Stimulated activated CD4-positive, alpha-beta T cell treated with anti-CD3 and anti-CD28 coated beads, TNF-alpha, amount 100 ng/mL, for 4 hours (primary cell): Measurements from ENCODE around the gene FRMD3.
"Not testable (repeated sequence)": the region's sequence is repeated elsewhere in the genome, so short reads cannot be mapped to it uniquely, and the experiment has no call there.

Source experiments
- DNase-seq, 3 experiments: peaks; one replicate each; pipeline ENCODE4 v3.0.0-alpha.2; 2020; ENCODE audit warnings: low read depth in 3 of 3

The FRMD3 gene

GRCh38 chr9:83392228-83392627, 146.0 kb downstream of the FRMD3 start:
- DNase-seq, result no peak

- no peak for DNase-seq
These were observed 149.9 kb downstream of the FRMD3 start for GRCh38 chr9:83388346-83388745.

- no peak for DNase-seq
These were observed 150.6 kb downstream of the FRMD3 start for GRCh38 chr9:83387401-83388185.

- DNase-seq, result no peak
These were observed 152.9 kb downstream of the FRMD3 start for GRCh38 chr9:83385317-83385716.

GRCh38 chr9:83384214-83384613, 154.0 kb downstream of the FRMD3 start:
- no peak for DNase-seq

- no peak for DNase-seq
These were observed 155.2 kb downstream of the FRMD3 start for GRCh38 chr9:83383034-83383433.

- no peak for DNase-seq
These were observed 155.8 kb downstream of the FRMD3 start for GRCh38 chr9:83382421-83382820.

GRCh38 chr9:83379045-83379444, 159.2 kb downstream of the FRMD3 start:
- no peak for DNase-seq

- no peak for DNase-seq
These were observed 165.2 kb downstream of the FRMD3 start for GRCh38 chr9:83372957-83373356.

GRCh38 chr9:83367326-83367725, 170.9 kb downstream of the FRMD3 start:
- DNase-seq, result no peak

GRCh38 chr9:83362341-83362995, 175.7 kb downstream of the FRMD3 start:
- no peak for DNase-seq

GRCh38 chr9:83359039-83359438, 179.2 kb downstream of the FRMD3 start:
- no peak for DNase-seq

- not testable (repeated sequence) for DNase-seq
These were observed 179.7 kb downstream of the FRMD3 start for GRCh38 chr9:83358493-83358892.

GRCh38 chr9:83355729-83356151, 182.5 kb downstream of the FRMD3 start:
- DNase-seq, result no peak

GRCh38 chr9:83355024-83355444, 183.2 kb downstream of the FRMD3 start:
- no peak for DNase-seq

GRCh38 chr9:83349031-83349430, 189.2 kb downstream of the FRMD3 start:
- no peak for DNase-seq

- DNase-seq, result no peak
These were observed 191.4 kb downstream of the FRMD3 start for GRCh38 chr9:83346655-83347420.

- DNase-seq, result no peak
These were observed 194.7 kb downstream of the FRMD3 start for GRCh38 chr9:83343366-83343999.

- DNase-seq, result no peak
These were observed 195.5 kb downstream of the FRMD3 start for GRCh38 chr9:83342731-83343130.

- DNase-seq, result no peak
These were observed 196.2 kb downstream of the FRMD3 start for GRCh38 chr9:83342006-83342405.

GRCh38 chr9:83340451-83340850, 197.8 kb downstream of the FRMD3 start:
- DNase-seq, result no peak

GRCh38 chr9:83339435-83339834, 198.8 kb downstream of the FRMD3 start:
- no peak for DNase-seq
